IPS-NIHi11 (cell line): ENCODE data around the gene HIPK2.

ENCODE experiments used
- DNase-seq: peaks from one replicate; pipeline ENCODE4 v3.0.0; 2012; ENCODE audit warnings: mixed read lengths, low spot score

HIPK2 gene

GRCh38 chr7:139648941-139649425 is 128.8 kb downstream of the HIPK2 start:
- DNase-seq, result no peak

DNA sequence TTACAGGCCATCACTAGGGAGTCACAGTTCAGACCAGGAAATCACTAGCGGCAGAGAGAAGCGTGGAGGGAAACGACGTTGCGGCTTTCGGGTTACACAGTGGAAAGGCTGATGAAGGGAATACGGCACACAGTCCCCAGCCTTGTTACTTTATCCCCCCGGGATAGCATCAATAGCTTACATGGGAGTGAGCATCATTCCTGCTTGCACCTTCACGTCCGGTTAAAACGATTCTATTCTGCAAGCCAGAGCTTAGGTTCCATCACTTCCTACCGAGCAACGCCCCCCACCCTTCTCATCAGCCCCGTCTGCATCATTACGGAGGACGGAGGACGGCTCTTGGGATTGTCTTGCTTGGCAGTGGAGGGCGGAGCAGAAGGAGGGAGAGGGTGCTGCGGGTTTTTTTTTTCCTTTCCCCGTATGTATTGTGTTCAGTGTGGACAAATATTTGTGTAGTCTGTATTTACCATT is 129.4 kb downstream of the HIPK2 start:
- no peak for DNase-seq

- DNase-seq, result no peak
Measured at GRCh38 chr7:139647814-139648390, 129.9 kb downstream of the HIPK2 start.

DNA sequence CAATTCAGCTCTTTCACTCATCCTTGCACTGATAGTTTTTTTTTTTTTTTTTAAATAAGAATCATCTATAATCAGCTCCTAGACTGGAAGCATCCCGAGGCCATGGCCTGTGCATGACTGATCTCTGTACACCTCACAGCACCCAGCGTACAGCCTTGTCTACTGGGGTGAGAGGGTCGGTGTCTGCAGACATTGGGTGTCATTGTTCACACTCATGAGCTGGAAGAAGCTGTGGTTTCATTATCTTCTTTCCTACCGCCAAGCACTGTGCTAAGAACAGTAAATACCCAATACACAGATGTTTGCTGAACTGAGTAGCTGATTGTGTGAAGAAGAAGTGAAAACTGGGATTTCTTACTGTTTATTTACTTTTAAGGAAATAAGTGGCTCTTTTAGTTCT is 130.7 kb downstream of the HIPK2 start:
- no peak for DNase-seq

GRCh38 chr7:139646566-139646965 is 131.2 kb downstream of the HIPK2 start:
- no peak for DNase-seq

DNA sequence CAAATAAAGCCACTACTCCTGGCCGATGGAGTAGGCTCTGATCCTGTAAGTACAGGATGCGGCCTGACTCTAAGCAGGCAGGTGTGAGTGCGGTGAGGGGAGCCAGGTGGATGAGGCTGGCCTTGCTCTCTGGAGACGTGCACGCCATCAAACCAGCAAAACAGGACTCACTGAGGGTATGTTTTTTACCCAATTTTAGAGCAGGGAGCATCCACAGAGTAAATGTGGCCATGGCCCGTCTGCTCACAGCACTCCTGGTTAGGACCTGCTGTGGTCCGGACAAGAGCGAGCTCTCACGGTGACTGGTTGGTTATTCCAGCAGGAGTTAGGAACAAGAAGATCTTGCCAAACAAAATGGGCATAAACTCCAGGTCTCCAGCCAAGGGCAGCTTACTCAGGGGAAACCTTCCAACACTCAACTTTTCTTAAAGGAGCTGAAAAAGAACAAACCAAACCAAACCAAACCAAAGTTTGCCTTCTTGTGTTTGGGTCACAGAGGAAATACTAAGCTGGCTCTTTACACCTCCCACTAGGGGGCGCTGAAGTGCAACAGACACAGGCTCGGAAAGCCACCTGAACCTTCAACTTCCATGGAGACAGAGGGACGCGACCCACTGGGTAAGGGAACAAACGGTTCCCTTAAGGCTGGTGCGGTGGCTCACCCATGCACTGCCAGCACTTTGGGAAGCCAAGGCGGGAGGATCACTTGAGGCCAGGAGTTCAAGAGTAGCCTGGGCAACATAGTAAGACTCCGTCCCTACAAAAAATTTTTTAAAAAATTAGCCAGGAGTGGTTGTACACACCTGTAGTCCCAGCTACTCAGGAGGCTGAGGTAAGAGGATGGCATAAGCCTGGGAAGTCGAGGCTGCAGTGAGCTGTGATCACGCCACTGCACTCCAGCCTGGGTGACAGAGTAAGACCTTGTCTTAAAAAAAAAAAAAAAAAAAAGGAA is 131.9 kb downstream of the HIPK2 start:
- peak; percentile 84 for DNase-seq

GRCh38 chr7:139643951-139644585 is 133.7 kb downstream of the HIPK2 start:
- no peak for DNase-seq

GRCh38 chr7:139642283-139642682 is 135.5 kb downstream of the HIPK2 start:
- no peak for DNase-seq

DNA sequence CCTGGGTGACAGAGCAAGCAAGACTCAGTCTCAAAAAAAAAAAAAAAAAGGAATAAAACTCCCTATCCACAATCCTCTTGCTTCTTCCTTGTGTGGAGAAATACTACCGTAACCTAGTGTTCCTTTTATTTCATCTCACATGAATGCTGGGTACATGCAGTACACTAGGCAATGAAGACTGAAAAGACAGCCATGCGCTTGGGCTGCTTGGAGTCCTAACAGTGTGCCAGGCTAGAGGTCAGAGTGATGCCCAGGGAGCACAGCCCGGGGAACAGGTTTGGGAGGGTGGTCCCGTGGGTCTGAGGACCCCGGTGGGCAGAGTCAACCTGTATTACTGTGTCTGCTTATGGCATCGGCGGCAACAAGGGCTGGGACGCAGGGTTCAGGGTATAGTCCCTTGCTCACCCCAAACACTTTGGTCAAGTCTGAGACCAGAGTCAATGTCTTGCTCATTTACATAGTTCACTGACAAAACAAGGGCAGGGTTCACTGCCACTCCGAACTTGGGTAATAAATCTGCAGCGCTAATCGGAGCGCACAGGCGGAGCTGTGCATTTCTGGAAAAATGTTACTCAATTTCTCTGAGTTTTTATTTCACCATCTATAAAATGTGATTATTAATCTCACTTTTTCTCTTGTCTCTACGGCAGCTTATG is 136.3 kb downstream of the HIPK2 start:
- DNase-seq, result no peak

DNA sequence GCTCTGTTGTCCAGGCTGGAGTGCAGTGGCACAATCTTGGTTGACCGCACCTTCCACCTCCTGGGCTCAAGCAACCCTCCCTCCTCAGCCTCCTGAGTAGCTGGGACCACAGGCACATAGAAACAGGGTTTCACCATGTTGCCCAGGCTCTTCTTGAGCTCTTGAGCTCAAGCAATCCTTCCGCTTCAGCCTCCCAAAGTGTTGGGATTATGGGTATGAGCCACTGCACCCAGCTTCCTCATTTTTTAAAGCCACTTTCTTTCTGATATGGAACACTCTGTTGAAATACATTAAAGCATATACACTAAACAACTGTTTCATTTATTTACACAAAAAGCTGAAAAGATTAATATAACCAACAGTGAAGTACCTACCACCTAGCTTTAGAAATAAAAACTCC is 137.1 kb downstream of the HIPK2 start:
- DNase-seq, result no peak

GRCh38 chr7:139639563-139639962 is 138.2 kb downstream of the HIPK2 start:
- no peak for DNase-seq

GRCh38 chr7:139635526-139636302 is 142.1 kb downstream of the HIPK2 start:
- DNase-seq, result no peak

DNA sequence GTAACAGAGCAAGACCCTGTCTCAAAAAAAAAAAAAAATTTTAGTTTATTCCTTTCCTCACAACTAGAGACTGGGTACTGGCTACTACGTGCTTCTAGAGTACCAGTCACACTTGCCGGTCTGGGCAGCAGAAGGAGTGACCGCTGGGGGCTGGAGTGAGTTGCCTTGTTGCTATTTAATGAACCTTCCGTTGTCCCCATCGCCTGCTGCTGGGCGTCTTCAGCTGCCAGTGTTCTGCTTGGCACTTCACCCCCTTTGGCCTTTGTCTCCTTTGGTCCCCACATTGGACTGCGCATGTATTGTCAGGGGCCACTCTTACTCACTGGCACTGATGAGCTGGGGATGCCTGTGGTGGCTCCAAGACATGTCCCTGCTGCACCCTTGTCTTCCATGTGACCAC is 143.7 kb downstream of the HIPK2 start:
- DNase-seq, result no peak

- no peak for DNase-seq
Measured at GRCh38 chr7:139631520-139632031, 146.2 kb downstream of the HIPK2 start.

GRCh38 chr7:139630643-139631519 is 146.9 kb downstream of the HIPK2 start:
- no peak for DNase-seq

GRCh38 chr7:139629392-139630082 is 148.3 kb downstream of the HIPK2 start:
- DNase-seq, result no peak

GRCh38 chr7:139627831-139628230 is 150.0 kb downstream of the HIPK2 start:
- DNase-seq, result no peak

GRCh38 chr7:139626817-139627216 is 151.0 kb downstream of the HIPK2 start:
- DNase-seq, result no peak

DNA sequence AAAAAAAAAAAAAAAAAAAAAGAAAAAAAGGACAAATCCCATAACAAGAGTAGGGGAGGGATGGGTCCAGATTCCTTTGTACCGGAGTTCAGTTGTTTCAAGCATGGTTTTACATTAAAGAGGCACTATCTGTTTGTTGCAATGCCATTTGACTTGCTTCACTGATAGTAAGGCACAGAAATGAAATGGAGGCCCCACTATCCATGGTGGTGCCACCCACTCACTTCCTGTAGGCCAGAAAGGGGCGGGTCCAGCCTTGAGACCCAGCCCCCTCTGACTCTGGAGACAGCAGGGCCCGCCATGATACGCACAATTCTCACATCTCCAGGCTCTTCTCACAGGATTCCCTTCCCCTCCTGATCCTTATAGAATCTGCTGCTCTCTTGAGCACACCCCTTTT is 154.3 kb downstream of the HIPK2 start:
- DNase-seq, result peak; percentile 26
